Stomach (tissue), 4 donors: Measurements from ENCODE around the gene DENND2A.

Experiments used
- EP300 ChIP-seq: sonication (generic); formaldehyde crosslinking; IDR thresholded peaks from one replicate; pipeline ENCODE4 v1.6.1; 2017; ENCODE audit warnings: antibody characterized with exemption
- POLR2A ChIP-seq, 4 donors: fragments of 450-650 bp; IDR thresholded peaks; one replicate each; pipeline ENCODE4 v1.6.1; 2016; ENCODE audit warnings: antibody characterized with exemption in 4 of 4, control low read depth in 2 of 4, mild to moderate bottlenecking in 1 of 4, moderate library complexity in 1 of 4
- POLR2AphosphoS5 ChIP-seq, 3 donors: sonication (generic); formaldehyde crosslinking; IDR thresholded peaks; one replicate each; pipeline ENCODE4 v1.6.1; 2016; ENCODE audit warnings: antibody characterized with exemption in 3 of 3
- TF ChIP-seq, protein P1 (sequence below), 7 experiments: fragments of 450-650 bp in 4 of 7; fragments of 200-600 bp in 3 of 7; sonication (generic) in 3 of 7; IDR thresholded peaks; one replicate each; pipeline ENCODE4 v1.5.1; 2016 to 2019; ENCODE audit warnings: antibody characterized with exemption in 7 of 7, control low read depth in 2 of 7, mild to moderate bottlenecking in 1 of 7

- TF ChIP-seq EP300 (no peak), POLR2A (IDR thresholded peaks at IDR 0.05) (no peak), POLR2AphosphoS5 (IDR thresholded peaks at IDR 0.05) (no peak)
- TF ChIP-seq, protein P1, sequence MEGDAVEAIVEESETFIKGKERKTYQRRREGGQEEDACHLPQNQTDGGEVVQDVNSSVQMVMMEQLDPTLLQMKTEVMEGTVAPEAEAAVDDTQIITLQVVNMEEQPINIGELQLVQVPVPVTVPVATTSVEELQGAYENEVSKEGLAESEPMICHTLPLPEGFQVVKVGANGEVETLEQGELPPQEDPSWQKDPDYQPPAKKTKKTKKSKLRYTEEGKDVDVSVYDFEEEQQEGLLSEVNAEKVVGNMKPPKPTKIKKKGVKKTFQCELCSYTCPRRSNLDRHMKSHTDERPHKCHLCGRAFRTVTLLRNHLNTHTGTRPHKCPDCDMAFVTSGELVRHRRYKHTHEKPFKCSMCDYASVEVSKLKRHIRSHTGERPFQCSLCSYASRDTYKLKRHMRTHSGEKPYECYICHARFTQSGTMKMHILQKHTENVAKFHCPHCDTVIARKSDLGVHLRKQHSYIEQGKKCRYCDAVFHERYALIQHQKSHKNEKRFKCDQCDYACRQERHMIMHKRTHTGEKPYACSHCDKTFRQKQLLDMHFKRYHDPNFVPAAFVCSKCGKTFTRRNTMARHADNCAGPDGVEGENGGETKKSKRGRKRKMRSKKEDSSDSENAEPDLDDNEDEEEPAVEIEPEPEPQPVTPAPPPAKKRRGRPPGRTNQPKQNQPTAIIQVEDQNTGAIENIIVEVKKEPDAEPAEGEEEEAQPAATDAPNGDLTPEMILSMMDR (IDR thresholded peaks at IDR 0.05), result no peak
Measured at GRCh38 chr7:140576589-140576988, 64.0 kb downstream of the DENND2A start.
